Loucy (cell line): ENCODE results near the gene ZFTA.
"Not testable (repeated sequence)": the region's sequence is repeated elsewhere in the genome, so short reads cannot be mapped to it uniquely, and the experiment has no call there.

ENCODE experiments used
- H2AFZ ChIP-seq: fragments of 200-600 bp; sonication (generic); 2 replicates; pipeline ENCODE4 v1.6.0; 2016; ENCODE audit warnings: antibody characterized with exemption, mild to moderate bottlenecking, low read length, moderate library complexity
- H3F3A ChIP-seq: fragments of 200-600 bp; 2 replicates; pipeline ENCODE4 v1.6.0; 2016; ENCODE audit warnings: antibody characterized with exemption, low read depth, mild to moderate bottlenecking
- H3K27me3 ChIP-seq: fragments of 200-600 bp; sonication (generic); 2 replicates; pipeline ENCODE4 v1.6.1; 2014; ENCODE audit warnings: low read length, mild to moderate bottlenecking; ENCODE audit not compliant: insufficient read depth, poor library complexity, severe bottlenecking
- H3K36me3 ChIP-seq: fragments of 200-600 bp; sonication (generic); 2 replicates; pipeline ENCODE4 v1.6.1; 2016; ENCODE audit warnings: low read length; ENCODE audit not compliant: insufficient read depth
- H3K4me1 ChIP-seq: fragments of 200-600 bp; sonication (generic); 2 replicates; pipeline ENCODE4 v1.5.1; 2014; ENCODE audit warnings: low read length, mild to moderate bottlenecking; ENCODE audit not compliant: insufficient read depth, poor library complexity, severe bottlenecking
- H3K4me2 ChIP-seq: fragments of 200-600 bp; sonication (generic); 2 replicates; pipeline ENCODE4 v1.6.0; 2014; ENCODE audit warnings: antibody characterized with exemption, low read length, low read depth, mild to moderate bottlenecking; ENCODE audit not compliant: poor library complexity, severe bottlenecking
- H3K4me3 ChIP-seq: fragments of 200-600 bp; sonication (generic); 2 replicates; pipeline ENCODE4 v1.5.1; 2014; ENCODE audit warnings: low read length, mild to moderate bottlenecking, mixed read lengths; ENCODE audit not compliant: poor library complexity, severe bottlenecking
- H3K79me2 ChIP-seq: fragments of 200-600 bp; sonication (generic); 2 replicates; pipeline ENCODE4 v1.6.1; 2014; ENCODE audit warnings: low read length; ENCODE audit not compliant: insufficient read depth
- H3K9ac ChIP-seq: fragments of 200-600 bp; sonication (generic); 2 replicates; pipeline ENCODE4 v1.6.0; 2014; ENCODE audit warnings: mild to moderate bottlenecking, low read depth, low read length, moderate library complexity; ENCODE audit not compliant: poor library complexity, severe bottlenecking
- H3K9me2 ChIP-seq: fragments of 200-600 bp; sonication (generic); replicated peaks from 2 replicates; pipeline ENCODE4 v1.6.1; 2016; ENCODE audit warnings: low read depth, low read length, mixed read lengths
- H3K9me3 ChIP-seq: fragments of 200-600 bp; sonication (generic); 2 replicates; pipeline ENCODE4 v1.6.1; 2014; ENCODE audit warnings: mild to moderate bottlenecking, antibody characterized with exemption, low read length, low read depth; ENCODE audit not compliant: insufficient read depth
- H4K20me1 ChIP-seq: fragments of 200-600 bp; sonication (generic); 2 replicates; pipeline ENCODE4 v1.6.0; 2014; ENCODE audit warnings: antibody characterized with exemption, low read length, mild to moderate bottlenecking; ENCODE audit not compliant: insufficient read depth, poor library complexity, severe bottlenecking
- CTCF ChIP-seq: fragments of 200-600 bp; sonication (generic); conservative IDR thresholded peaks from 2 replicates; pipeline ENCODE4 v1.5.1; 2014; ENCODE audit warnings: mild to moderate bottlenecking, antibody characterized with exemption, low read length
- EZH2phosphoT487 ChIP-seq: fragments of 200-600 bp; IDR thresholded peaks from 2 replicates; pipeline ENCODE4 v1.6.1; 2018; ENCODE audit warnings: antibody characterized with exemption, mild to moderate bottlenecking, moderate library complexity, borderline replicate concordance

ZFTA gene

GRCh38 chr11:63779039-63779438, 10.5 kb upstream of the ZFTA start:
- no peak overlapping the region for H3K4me3 ChIP-seq
- no peaks in the 10 kb centered on the region for H3K9me3 ChIP-seq
- H2AFZ ChIP-seq = no peak overlapping the region
- no peaks in the 10 kb centered on the region for H4K20me1 ChIP-seq
- no peaks in the 10 kb centered on the region for H3F3A ChIP-seq
- H3K9me2 ChIP-seq = no peaks in the 10 kb centered on the region
- H3K4me1 ChIP-seq = peaks cover 1% of the 10 kb centered on the region
- H3K9ac ChIP-seq = no peak overlapping the region
- H3K36me3 ChIP-seq = no peaks in the 10 kb centered on the region
- no peak overlapping the region for H3K4me2 ChIP-seq
- H3K27me3 ChIP-seq = no peaks in the 10 kb centered on the region
- H3K79me2 ChIP-seq = no peaks in the 10 kb centered on the region
- TF ChIP-seq EZH2phosphoT487 (no peak), CTCF (no peak)

GRCh38 chr11:63775191-63775590, 6.6 kb upstream of the ZFTA start:
- Histone ChIP-seq H3K9me2 (no peaks in the 10 kb centered on the region), H3K9ac (no peak overlapping the region), H3K4me1 (no peaks in the 10 kb centered on the region), H3K79me2 (no peaks in the 10 kb centered on the region), H3K27me3 (no peaks in the 10 kb centered on the region), H4K20me1 (no peaks in the 10 kb centered on the region), H3K4me3 (no peak overlapping the region), H2AFZ (no peak overlapping the region), H3F3A (peaks cover 4% of the 10 kb centered on the region; the same call in 1 of the 2 replicates), H3K36me3 (no peaks in the 10 kb centered on the region), H3K4me2 (no peak overlapping the region), H3K9me3 (no peaks in the 10 kb centered on the region)
- TF ChIP-seq CTCF (no peak), EZH2phosphoT487 (no peak)

- H3K79me2 ChIP-seq = peaks cover 13% of the 10 kb centered on the region
- H3K9me3 ChIP-seq, H3K4me2 ChIP-seq, H3K4me3 ChIP-seq, H3K27me3 ChIP-seq, H3K9ac ChIP-seq, H2AFZ ChIP-seq, H3K9me2 ChIP-seq, H3K36me3 ChIP-seq, H3F3A ChIP-seq: not testable (repeated sequence)
- H4K20me1 ChIP-seq = peaks cover 12% of the 10 kb centered on the region
- H3K4me1 ChIP-seq = peaks cover 23% of the 10 kb centered on the region
Measured at GRCh38 chr11:63771741-63772318, 3.3 kb upstream of the ZFTA start.

- Histone ChIP-seq H3F3A (peaks cover 4% of the 10 kb centered on the region; the same call in 1 of the 2 replicates), H3K36me3 (no peaks in the 10 kb centered on the region), H3K4me3 (no peak overlapping the region), H3K9me3 (no peaks in the 10 kb centered on the region), H3K79me2 (peaks cover 23% of the 10 kb centered on the region), H3K27me3 (peaks cover 8% of the 10 kb centered on the region), H3K9ac (no peak overlapping the region), H3K4me2 (no peak overlapping the region), H4K20me1 (peaks cover 23% of the 10 kb centered on the region), H3K9me2 (no peaks in the 10 kb centered on the region), H2AFZ (no peak overlapping the region), H3K4me1 (peaks cover 32% of the 10 kb centered on the region)
- TF ChIP-seq CTCF (no peak), EZH2phosphoT487 (no peak)
Measured at GRCh38 chr11:63770763-63771162, 2.2 kb upstream of the ZFTA start.
